Epithelial cell of esophagus (primary cell): ENCODE data around the gene VEZT.

Experiments
- DNase-seq: peaks from one replicate; pipeline ENCODE4 v3.0.0; 2010; ENCODE audit warnings: low read depth
- H3K4me3 ChIP-seq: 2 replicates; pipeline ENCODE4 v1.5.1; 2011; ENCODE audit warnings: mild to moderate bottlenecking, low read length, control low read depth
- CTCF ChIP-seq: IDR thresholded peaks from 2 replicates; pipeline ENCODE4 v1.5.1; 2011; ENCODE audit warnings: low read depth, mild to moderate bottlenecking, low read length, control low read depth, inconsistent platforms; ENCODE audit not compliant: insufficient read depth; ENCODE audit errors: missing control alignments

Gene VEZT

DNA sequence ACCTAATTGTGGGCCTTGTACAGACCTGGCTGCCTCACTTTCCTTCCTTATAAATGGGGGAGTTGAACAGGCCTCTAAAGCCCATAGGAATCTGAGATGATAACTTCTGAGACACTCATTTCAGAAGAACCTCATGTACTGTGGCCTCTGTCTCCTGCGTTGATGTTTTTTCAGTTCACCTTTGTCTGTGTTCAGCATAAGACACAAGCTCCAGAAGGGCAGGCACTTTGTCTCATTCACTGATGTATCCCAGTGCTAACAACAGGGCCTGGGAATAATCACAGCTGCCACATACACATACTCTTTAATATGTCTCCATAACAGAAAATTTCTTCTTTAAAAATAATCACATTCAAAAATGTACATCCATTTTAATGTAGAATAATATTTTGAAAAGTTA lies 3.7 kb upstream of the VEZT start:
- no peak overlapping the region for H3K4me3 ChIP-seq
- TF ChIP-seq CTCF, result no peak
- DNase-seq, result no peak

GRCh38 chr12:95214466-95214865 lies 3.1 kb upstream of the VEZT start:
- TF ChIP-seq CTCF, result no peak
- H3K4me3 ChIP-seq, result no peak overlapping the region
- DNase-seq, result peak; percentile 62

GRCh38 chr12:95215949-95216348 lies 1.7 kb upstream of the VEZT start:
- DNase-seq, result peak; percentile 67
- no peak for TF ChIP-seq CTCF
- peak overlapping the region; percentile 88 for H3K4me3 ChIP-seq

GRCh38 chr12:95216711-95217376 lies 763 bp upstream of the VEZT start:
- no peak for TF ChIP-seq CTCF
- peak; percentile 56 for DNase-seq
- H3K4me3 ChIP-seq, result peak overlapping the region; percentile 88

- no peak for TF ChIP-seq CTCF
- peak; percentile 87 for DNase-seq
These were observed 835 bp downstream of the VEZT start for GRCh38 chr12:95218150-95219133.

GRCh38 chr12:95220190-95220589 lies 2.6 kb downstream of the VEZT start:
- no peak for TF ChIP-seq CTCF
- H3K4me3 ChIP-seq, result no peak overlapping the region
- no peak for DNase-seq

More at GRCh38 chr12:95218150-95219133, 835 bp downstream of the VEZT start:
- H3K4me3 ChIP-seq, result peak overlapping the region; percentile 88

GRCh38 chr12:95220726-95221125 lies 3.1 kb downstream of the VEZT start:
- no peak for DNase-seq
- no peak for TF ChIP-seq CTCF
- H3K4me3 ChIP-seq, result no peak overlapping the region
